ENCODE measurements around the gene SYTL1. TPM values are rescaled to one million over a fixed set of nuclear protein-coding genes. Genes with fewer than 3 reads are reported as not detected.

Gene SYTL1
- 0.10 to 0.81 TPM (median 0.53 TPM) in 5 replicates for total RNA-seq (2022; extraction: Qiagen RNA extraction; ENCODE audit: low read depth)

DNA sequence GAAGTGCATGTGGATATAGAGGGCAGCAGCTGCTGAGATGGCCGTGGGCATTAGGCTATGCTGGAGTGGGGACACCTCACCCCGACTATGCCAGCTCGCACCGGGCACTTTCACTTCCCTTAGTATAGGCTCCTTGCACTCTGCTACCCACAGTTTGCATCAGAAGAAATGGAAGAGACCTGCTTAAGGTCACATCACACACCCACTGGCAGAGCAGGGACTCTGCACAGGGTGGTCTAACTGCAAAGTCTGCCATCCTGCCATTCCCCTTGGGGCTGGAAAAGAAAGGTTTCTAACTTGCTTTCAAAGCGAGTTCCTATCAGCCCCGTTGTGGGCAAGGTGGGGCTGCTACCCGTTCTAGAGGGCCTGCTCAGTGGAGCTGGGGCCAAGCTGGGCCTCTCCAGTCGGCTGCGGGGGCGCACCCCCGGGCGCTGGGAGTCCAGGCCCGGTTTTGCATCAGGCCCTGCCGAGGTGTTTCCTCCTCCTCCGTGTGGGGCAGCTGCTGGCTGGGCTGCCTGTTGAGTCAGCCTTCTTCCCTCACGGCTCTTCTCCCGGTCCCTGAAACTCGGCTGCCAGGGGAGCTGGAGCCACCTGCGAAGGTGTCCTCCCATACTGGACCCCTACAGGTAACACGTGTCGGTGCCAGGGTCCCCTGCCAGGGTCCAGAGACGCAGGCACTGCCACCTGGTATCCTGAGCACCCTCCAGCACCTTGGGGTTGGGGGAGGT is at the start of gene SYTL1:
Gene SYTL1, plus strand, starts transcription at position 498 of the 728 bp plus-strand sequence. CDS start 3,313 bp downstream, outside the sequence.

GRCh38 chr1:27321813-27322568 is 19.8 kb upstream of the SYTL1 start, which contains the start of gene TMEM222:
TMEM222 (plus strand) TSS chr1:27322163; CDS start chr1:27322198, 35 bp downstream.

DNA sequence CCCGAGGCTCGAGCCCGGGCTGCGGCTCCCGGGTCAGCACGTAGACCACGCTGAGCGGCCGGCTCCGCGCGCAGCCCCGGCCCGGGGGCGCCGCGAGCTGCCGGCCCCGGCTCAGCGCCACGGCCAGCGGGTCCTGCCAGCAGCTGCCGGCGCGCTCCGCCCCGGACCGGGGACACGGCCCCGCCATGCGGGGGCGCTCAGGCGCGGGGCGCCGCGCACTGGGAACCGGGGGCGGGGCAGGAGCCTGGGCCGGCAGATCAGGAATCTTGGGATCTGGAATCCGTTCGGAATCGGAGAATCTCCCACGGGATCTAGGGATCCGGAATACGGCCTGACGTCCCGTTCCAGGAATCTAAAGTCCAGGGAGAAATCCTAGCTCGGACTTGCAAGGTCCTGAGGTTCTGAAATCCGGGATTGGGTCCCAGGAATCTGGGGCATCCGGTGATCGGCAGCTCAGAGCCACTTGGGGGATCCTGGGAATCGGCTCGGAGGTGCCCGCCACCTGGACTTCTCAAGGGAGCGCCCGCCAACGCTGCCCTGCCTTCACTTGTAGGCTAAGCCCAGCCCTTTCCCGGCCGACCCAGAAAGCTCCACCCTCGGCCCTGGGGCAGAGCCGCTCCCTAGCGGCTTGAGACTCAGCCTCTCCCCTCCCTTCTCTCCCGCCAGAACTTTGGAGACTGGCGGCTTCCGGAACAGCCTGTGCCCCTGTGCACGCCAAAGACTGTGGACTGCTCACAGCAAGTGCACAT is 24.8 kb downstream of the SYTL1 start, which contains the start of gene MAP3K6:
Gene MAP3K6, minus strand, starts transcription at position 551 of the 749 bp plus-strand sequence. Its CDS starts 364 bp downstream, at position 187.

DNA sequence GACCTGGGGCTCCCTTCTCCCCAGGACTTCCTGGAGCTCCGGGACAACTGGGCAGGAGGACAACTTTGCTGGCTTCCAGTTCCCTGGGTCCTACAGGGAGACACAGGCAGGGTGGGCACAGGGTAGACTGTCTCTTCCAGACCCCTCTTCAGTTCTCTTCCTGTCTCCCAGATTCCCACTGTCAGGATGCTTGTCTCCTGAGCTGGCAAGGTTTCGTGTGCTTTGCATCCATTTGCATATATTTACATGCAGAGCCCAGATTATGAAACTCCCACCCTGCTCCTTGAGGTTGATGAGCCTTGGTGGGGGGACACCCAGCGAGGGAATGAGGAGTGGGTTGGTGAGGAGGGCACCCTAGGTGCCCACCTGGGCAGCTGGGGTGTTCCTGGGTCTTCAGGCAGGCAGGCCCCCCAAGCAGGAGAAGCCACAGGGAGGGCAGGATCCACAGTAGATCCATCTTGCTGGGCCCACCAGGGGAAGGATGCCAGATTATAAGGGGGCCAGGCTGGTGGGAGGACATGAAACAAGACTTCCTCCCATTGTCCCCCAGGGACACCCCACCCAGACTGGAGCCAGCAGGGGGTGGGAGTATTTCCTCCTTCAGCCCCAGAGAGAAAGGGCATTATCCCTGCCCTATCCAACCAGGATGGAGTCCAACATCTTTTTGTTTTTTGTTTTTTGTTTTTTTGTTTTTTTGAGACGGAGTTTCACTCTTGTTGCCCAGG is 32.7 kb downstream of the SYTL1 start, which contains the start of gene FCN3:
Gene FCN3, minus strand, starts transcription at position 463 of the 725 bp plus-strand sequence. Its CDS starts 6 bp downstream, at position 457.

DNA sequence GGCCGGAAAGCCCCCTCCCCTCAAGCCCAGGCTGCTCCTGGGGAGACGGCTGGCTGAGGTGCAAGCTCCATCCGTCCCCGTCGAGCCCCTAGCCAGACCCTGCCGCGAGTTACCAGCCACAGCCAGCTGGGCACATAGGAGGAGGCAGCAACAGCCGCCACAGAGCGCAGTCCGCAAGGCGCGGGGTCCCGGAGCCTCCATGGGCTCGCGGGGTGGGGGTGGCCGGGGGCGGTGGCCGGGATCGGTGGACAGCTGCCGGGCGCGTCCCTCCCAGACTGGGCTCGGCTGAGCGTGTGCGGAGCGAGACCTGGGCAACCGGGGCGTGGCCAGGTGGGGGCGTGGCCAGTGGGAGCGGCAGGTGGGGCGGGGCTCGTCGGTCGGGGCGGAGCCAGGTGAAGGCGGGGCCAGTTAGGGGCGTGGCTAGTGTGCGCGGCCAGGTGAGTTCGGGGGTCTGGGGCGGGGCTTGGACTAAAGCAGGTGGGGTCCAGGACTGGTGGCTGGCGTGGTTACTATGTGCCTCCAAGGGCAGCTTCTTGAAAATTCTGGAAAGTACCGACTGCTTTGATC is 41.3 kb downstream of the SYTL1 start, which contains the start of gene CD164L2:
Gene CD164L2, minus strand, starts transcription at position 295 of the 567 bp plus-strand sequence. Its CDS starts 94 bp downstream, at position 201.

DNA sequence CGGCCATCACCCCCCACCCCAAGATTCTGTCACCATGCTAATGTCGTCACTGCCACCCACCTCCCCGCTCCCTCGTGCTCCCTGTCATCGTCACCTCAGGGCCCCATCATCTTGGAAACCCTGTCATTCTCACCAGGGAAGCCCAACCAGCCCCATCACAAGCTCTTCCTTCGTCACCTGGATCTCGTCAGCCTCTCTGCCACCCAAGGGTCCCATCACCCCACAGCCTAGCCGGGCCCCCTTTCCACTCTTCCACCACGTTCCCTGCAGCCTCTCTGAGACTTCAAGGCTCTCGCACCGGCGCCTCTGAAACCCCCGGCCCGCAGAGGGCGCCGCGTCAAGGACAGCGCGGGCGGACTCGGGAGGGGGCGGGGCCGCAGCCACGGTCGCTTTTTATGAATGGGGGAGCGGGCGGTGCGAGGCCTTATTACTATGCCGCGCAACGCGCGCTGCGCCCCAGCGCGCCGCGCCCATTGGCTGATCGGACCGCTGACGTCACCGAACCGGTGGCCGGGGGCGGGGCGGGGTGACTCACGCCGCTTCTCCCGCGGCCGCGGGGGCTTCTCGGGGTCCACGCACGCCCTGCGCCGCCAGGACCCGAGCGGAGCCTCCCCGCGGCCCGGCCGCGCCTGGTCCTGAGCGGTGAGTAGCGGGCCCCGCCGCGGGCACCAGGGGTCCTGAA is 50.4 kb downstream of the SYTL1 start, which contains the start of gene GPR3:
Gene GPR3, plus strand, starts transcription at position 527 of the 682 bp plus-strand sequence. CDS start 1,177 bp downstream, outside the sequence.

Other genes with a start within 250 kb of the SYTL1 start
- gene SLC9A1, start 186.9 kb upstream of the SYTL1 start, total RNA-seq (2022; extraction: Qiagen RNA extraction; ENCODE audit: low read depth): 10.3 to 14.0 TPM (median 13.7 TPM) in 5 replicates
- 5.5 to 8.0 TPM (median 7.1 TPM) in 5 replicates for gene WDTC1, start 107.4 kb upstream of the SYTL1 start, total RNA-seq (2022; extraction: Qiagen RNA extraction; ENCODE audit: low read depth)
- gene TMEM222, start 19.9 kb upstream of the SYTL1 start, total RNA-seq (2022; extraction: Qiagen RNA extraction; ENCODE audit: low read depth): 40.7 to 51.3 TPM (median 49.4 TPM) in 5 replicates
- 5.9 to 13.2 TPM (median 11.4 TPM) in 5 replicates for gene MAP3K6, start 24.9 kb downstream of the SYTL1 start, total RNA-seq (2022; extraction: Qiagen RNA extraction; ENCODE audit: low read depth)
- gene FCN3, start 32.8 kb downstream of the SYTL1 start, total RNA-seq (2022; extraction: Qiagen RNA extraction; ENCODE audit: low read depth): not detected in 5 replicates
- gene CD164L2, start 41.3 kb downstream of the SYTL1 start, total RNA-seq (2022; extraction: Qiagen RNA extraction; ENCODE audit: low read depth): not detected in 5 replicates
- 1.5 to 2.7 TPM (median 2.3 TPM) in 5 replicates for gene GPR3, start 50.6 kb downstream of the SYTL1 start, total RNA-seq (2022; extraction: Qiagen RNA extraction; ENCODE audit: low read depth)
- gene WASF2, start 148.1 kb downstream of the SYTL1 start, total RNA-seq (2022; extraction: Qiagen RNA extraction; ENCODE audit: low read depth): 39.2 to 51.6 TPM (median 50.2 TPM) in 5 replicates